H1 (cell line): ENCODE results near the gene YIPF3. TPM values are rescaled to one million over a fixed set of nuclear protein-coding genes. Genes with fewer than 3 reads are reported as not detected.

Experiments
- CTCF ChIA-PET: fragments of 300-600 bp; sonication (Branson Sonifier 250); formaldehyde crosslinking; loops from one replicate; lab custom pipeline; 2021; ENCODE audit not compliant: partially characterized antibody; lab: Charles Lee
- POLR2A ChIA-PET: fragments of 300-600 bp; sonication (Branson Sonifier 250); formaldehyde crosslinking; loops from one replicate; lab custom pipeline; 2021; ENCODE audit warnings: inconsistent platforms; ENCODE audit not compliant: partially characterized antibody; lab: Charles Lee
- DNase-seq, 2 experiments: peaks; one replicate each; pipeline versions ENCODE4 v3.0.0 to v3.0.0-alpha.2; 2010 to 2022; ENCODE audit warnings: low spot score in 2 of 2, low read depth in 1 of 2, mixed read lengths in 1 of 2
- FAIRE-seq: peaks from 2 replicates; lab custom pipeline; 2011; peaks lifted over from hg19 to GRCh38; lab: Jason Lieb, UNC
- H2AFZ ChIP-seq: 2 replicates; pipeline ENCODE4 v1.8.1; 2012; ENCODE audit warnings: low read length, inconsistent platforms
- H2AK5ac ChIP-seq: 2 replicates; pipeline ENCODE4 v1.6.1; 2013; ENCODE audit warnings: low read depth, low read length
- H2BK120ac ChIP-seq: replicated peaks from 2 replicates; pipeline ENCODE3; 2013; ENCODE audit warnings: low read depth, low read length, inconsistent platforms
- H2BK12ac ChIP-seq: 2 replicates; pipeline ENCODE4 v1.6.1; 2013; ENCODE audit warnings: low read depth, low read length
- H2BK15ac ChIP-seq: 2 replicates; pipeline ENCODE4 v1.6.1; 2013; ENCODE audit warnings: low read length
- H2BK20ac ChIP-seq: 2 replicates; pipeline ENCODE4 v1.6.1; 2013; ENCODE audit warnings: low read length
- H2BK5ac ChIP-seq: 2 replicates; pipeline ENCODE4 v1.6.1; 2013; ENCODE audit warnings: low read depth, low read length
- H3K14ac ChIP-seq: 2 replicates; pipeline ENCODE4 v1.6.1; 2013; ENCODE audit warnings: inconsistent platforms; ENCODE audit not compliant: insufficient read length
- H3K18ac ChIP-seq: 2 replicates; pipeline ENCODE4 v1.6.1; 2013; ENCODE audit warnings: low read length; ENCODE audit errors: extremely low read depth
- H3K23ac ChIP-seq: 2 replicates; pipeline ENCODE4 v1.6.1; 2013; ENCODE audit warnings: inconsistent platforms; ENCODE audit not compliant: insufficient read length
- H3K23me2 ChIP-seq: 2 replicates; pipeline ENCODE4 v1.6.1; 2013; ENCODE audit warnings: low read depth, low read length
- H3K27ac ChIP-seq: 2 replicates; pipeline ENCODE4 v1.6.1; 2011; ENCODE audit warnings: low read depth, low read length, inconsistent platforms
- H3K27me3 ChIP-seq, 4 experiments: replicated peaks in 1 of 4; 1 replicate in 1 of 4; 2 replicates in 3 of 4; pipeline versions ENCODE4 v1.6.1 to v1.8.1; 2011 to 2013; ENCODE audit warnings: low read length in 3 of 4, mild to moderate bottlenecking in 3 of 4, inconsistent platforms in 2 of 4, mixed read lengths in 2 of 4, moderate library complexity in 1 of 4; ENCODE audit not compliant: control insufficient read depth in 3 of 4, insufficient read depth in 3 of 4; ENCODE audit errors: extremely low read depth in 1 of 4
- H3K36me3 ChIP-seq, 4 experiments: 2 replicates each; pipeline versions ENCODE4 v1.6.1 to v1.8.1; 2011 to 2013; ENCODE audit warnings: mild to moderate bottlenecking in 4 of 4, low read length in 3 of 4, moderate library complexity in 2 of 4, control low read depth in 1 of 4, inconsistent platforms in 1 of 4; ENCODE audit not compliant: insufficient read depth in 4 of 4, control insufficient read depth in 2 of 4
- H3K4ac ChIP-seq: replicated peaks from 2 replicates; pipeline ENCODE3; 2013; ENCODE audit warnings: low read length, low read depth, mixed read lengths, inconsistent platforms; ENCODE audit not compliant: insufficient read length
- H3K4me1 ChIP-seq, 4 experiments: replicated peaks in 1 of 4; 1 replicate in 1 of 4; 2 replicates in 3 of 4; pipeline versions ENCODE4 v1.6.1 to v1.8.1; 2011 to 2013; ENCODE audit warnings: low read length in 3 of 4, inconsistent platforms in 2 of 4, mixed read lengths in 1 of 4; ENCODE audit not compliant: insufficient read depth in 4 of 4, control insufficient read depth in 3 of 4
- H3K4me2 ChIP-seq, 2 experiments: 2 replicates each; pipeline versions ENCODE4 v1.6.1 to v1.8.1; 2011 to 2013; ENCODE audit warnings: low read depth in 2 of 2, low read length in 2 of 2, control low read depth in 1 of 2, inconsistent platforms in 1 of 2, mild to moderate bottlenecking in 1 of 2; ENCODE audit not compliant: insufficient read depth in 1 of 2
- H3K4me3 ChIP-seq, 4 experiments: fragments of 200-600, 300-600 bp in 1 of 4; sonication (generic), shearing (Covaris generic), sonication (Bioruptor Twin) in 1 of 4; 2 replicates each; pipeline versions ENCODE4 v1.5.1 to v1.8.1; 2011 to 2016; ENCODE audit warnings: low read length in 4 of 4, low read depth in 3 of 4, control low read depth in 2 of 4, inconsistent platforms in 2 of 4, mild to moderate bottlenecking in 2 of 4, mixed read lengths in 1 of 4, moderate library complexity in 1 of 4; ENCODE audit not compliant: insufficient read depth in 2 of 4; ENCODE audit errors: extremely low read depth in 1 of 4
- H3K56ac ChIP-seq: replicated peaks from 2 replicates; pipeline ENCODE3; 2013; ENCODE audit warnings: low read depth, mild to moderate bottlenecking, mixed read lengths, low read length, inconsistent platforms; ENCODE audit not compliant: insufficient read length
- H3K79me1 ChIP-seq: 2 replicates; pipeline ENCODE4 v1.6.1; 2013; ENCODE audit warnings: low read depth, low read length, control low read depth
- H3K79me2 ChIP-seq, 2 experiments: 2 replicates each; pipeline versions ENCODE4 v1.6.1 to v1.8.1; 2012 to 2013; ENCODE audit warnings: low read length in 2 of 2, mild to moderate bottlenecking in 2 of 2, inconsistent platforms in 1 of 2; ENCODE audit not compliant: insufficient read depth in 2 of 2, control insufficient read depth in 1 of 2
- H3K9ac ChIP-seq, 4 experiments: replicated peaks in 1 of 4; 1 replicate in 1 of 4; 2 replicates in 3 of 4; pipeline versions ENCODE4 v1.6.1 to v1.8.1; 2011 to 2013; ENCODE audit warnings: low read depth in 3 of 4, low read length in 3 of 4, control low read depth in 2 of 4, mild to moderate bottlenecking in 2 of 4, moderate library complexity in 2 of 4, inconsistent platforms in 1 of 4; ENCODE audit errors: extremely low read depth in 1 of 4
- H3K9me3 ChIP-seq, 2 experiments: 2 replicates each; pipeline versions ENCODE4 v1.6.1 to v1.8.1; 2012 to 2013; ENCODE audit warnings: mild to moderate bottlenecking in 2 of 2, moderate library complexity in 2 of 2, control low read depth in 1 of 2, inconsistent platforms in 1 of 2, low read depth in 1 of 2, low read length in 1 of 2, mixed read lengths in 1 of 2; ENCODE audit not compliant: insufficient read depth in 2 of 2
- H4K20me1 ChIP-seq, 2 experiments: replicated peaks in 1 of 2; 2 replicates each; pipeline versions ENCODE3 to v1.8.1; 2011 to 2013; ENCODE audit warnings: inconsistent platforms in 2 of 2, low read length in 2 of 2, mild to moderate bottlenecking in 1 of 2; ENCODE audit not compliant: insufficient read depth in 2 of 2, control insufficient read depth in 1 of 2
- H4K5ac ChIP-seq: 2 replicates; pipeline ENCODE4 v1.6.1; 2013; ENCODE audit warnings: low read length, low read depth, mixed read lengths, inconsistent platforms; ENCODE audit not compliant: insufficient read length
- H4K8ac ChIP-seq: 2 replicates; pipeline ENCODE4 v1.8.0; 2013; ENCODE audit warnings: mild to moderate bottlenecking, moderate library complexity, low read length, inconsistent platforms; ENCODE audit not compliant: insufficient read depth; ENCODE audit errors: extremely low read depth
- H4K91ac ChIP-seq: replicated peaks from 2 replicates; pipeline ENCODE3; 2013; ENCODE audit warnings: low read length, mixed read lengths, inconsistent platforms; ENCODE audit not compliant: insufficient read length
- CBX5 ChIP-seq: fragments of 300-800, 300-1000 bp; sonication (generic); IDR thresholded peaks from 2 replicates; pipeline ENCODE4 v1.7.1; 2016; ENCODE audit warnings: antibody characterized with exemption, low read length, low read depth
- CBX8 ChIP-seq: fragments of 300-800, 300-1000 bp; sonication (generic); IDR thresholded peaks from 2 replicates; pipeline ENCODE4 v1.7.1; 2016; ENCODE audit warnings: low read depth, low read length, borderline replicate concordance
- PHF8 ChIP-seq: fragments of 200-600 bp; sonication (generic); conservative IDR thresholded peaks from 2 replicates; pipeline ENCODE4 v1.7.1; 2012; ENCODE audit warnings: low read depth, mild to moderate bottlenecking, inconsistent platforms, low read length, moderate library complexity
- RFX5 ChIP-seq: IDR thresholded peaks from 2 replicates; pipeline ENCODE4 v1.6.1; 2011; ENCODE audit warnings: low read depth, low read length, improper control_type of control experiment, borderline replicate concordance
- RXRA ChIP-seq: IDR thresholded peaks from 2 replicates; pipeline ENCODE4 v1.6.1; 2011; ENCODE audit warnings: low read depth, mild to moderate bottlenecking, low read length, moderate library complexity; ENCODE audit not compliant: insufficient read depth
- SIX5 ChIP-seq: IDR thresholded peaks from 2 replicates; pipeline ENCODE4 v1.6.1; 2011; ENCODE audit warnings: mild to moderate bottlenecking, low read depth, low read length
- SP4 ChIP-seq: IDR thresholded peaks from 2 replicates; pipeline ENCODE4 v1.6.1; 2012; ENCODE audit warnings: low read length, inconsistent platforms
- SRF ChIP-seq: IDR thresholded peaks from 2 replicates; pipeline ENCODE4 v1.6.1; 2011; ENCODE audit warnings: mild to moderate bottlenecking, low read depth, low read length, moderate library complexity
- YY1 ChIP-seq: IDR thresholded peaks from 2 replicates; pipeline ENCODE4 v1.6.1; 2011; ENCODE audit warnings: low read depth, mild to moderate bottlenecking, low read length
- WGBS, 2 experiments: shearing (Covaris generic) in 1 of 2; methylation state at CpG; one replicate each; pipeline versions ENCODE4 v1.1.6 to v1.1.7; 2013 to 2015; ENCODE audit warnings: low lambda C conversion rate in 2 of 2, mixed read lengths in 2 of 2, inconsistent platforms in 1 of 2, low coverage in 1 of 2, missing lambda C conversion rate in 1 of 2; ENCODE audit not compliant: insufficient replicate concordance in 2 of 2, insufficient coverage in 1 of 2, insufficient read length in 1 of 2; ENCODE audit errors: extremely low coverage in 1 of 2, missing lambda C conversion rate in 1 of 2; 5-methylcytosine and 5-hydroxymethylcytosine counted together
- polyA plus RNA-seq, 7 experiments: library from polyadenylated mRNA; depleted of rRNA in 3 of 7; stranded (reverse) in 5 of 7; unstranded in 2 of 7; fragments of >200 nt in 5 of 7; fragments of 200-250 nt in 2 of 7; gene quantifications; 1 replicate in 5 of 7; 2 replicates in 1 of 7; 4 replicates in 1 of 7; pipeline versions ENCODE4 v1.2.1 to v1.2.3, GENCODE V29; 2011 to 2013; ENCODE audit warnings: missing spikeins in 2 of 7, mixed read lengths in 2 of 7
- total RNA-seq: library from RNA; stranded (reverse); fragmentation: NEBNext Ultra II Directional; extraction: Animal tissue kit (Norgen Biotek cat#: 25700); gene quantifications from 2 replicates; pipeline ENCODE4 v1.2.1, GENCODE V29; 2021
- TF ChIP-seq, protein P1 (sequence below): IDR thresholded peaks from 2 replicates; pipeline ENCODE4 v1.6.1; 2011; ENCODE audit warnings: low read length, improper control_type of control experiment
- TF ChIP-seq, protein P2 (sequence below): IDR thresholded peaks from 2 replicates; pipeline ENCODE4 v1.6.1; 2012; ENCODE audit warnings: inconsistent platforms

The YIPF3 gene
- total and polyA plus RNA-seq, 2 of the 8 experiments (the other 6 are each of a cell fraction or from before 2014, with no cell fraction given) = 77.2 to 225 TPM

DNA sequence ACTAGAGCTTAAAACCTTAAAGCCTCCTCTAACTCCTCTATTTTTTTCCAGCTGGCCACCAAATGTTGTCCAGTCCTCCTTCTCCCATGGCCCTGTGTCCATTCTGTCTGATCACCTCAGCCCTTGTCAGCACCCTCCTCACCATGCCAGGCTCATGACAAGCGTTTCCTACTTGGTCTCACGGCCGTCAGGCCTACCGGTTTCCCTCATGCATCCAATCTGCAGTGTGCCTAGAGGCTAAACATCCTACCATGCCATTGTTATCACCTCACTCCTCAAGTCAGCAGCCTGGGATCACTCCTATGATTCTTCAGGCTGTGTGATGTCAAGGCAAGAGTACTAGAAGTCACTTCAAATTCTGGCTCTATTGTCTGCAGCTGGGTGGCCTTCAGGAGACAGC, 49.0 kb downstream of the YIPF3 start:
- CTCF ChIA-PET = interaction anchor here (0.6 to 32.9 kb wide), 5 partner anchors 10 to 79 kb away, joined by 3 to 536 read pairs (median 4); partner anchors contain the start of gene LRRC73
- FAIRE-seq = no peak
- TF ChIP-seq CBX8 = no peak
- TF ChIP-seq RXRA = no peak
- no peak for TF ChIP-seq SP4
- TF ChIP-seq SIX5 = no peak
- no peak for TF ChIP-seq PHF8
- no peak for TF ChIP-seq CBX5
- TF ChIP-seq SRF = no peak
- TF ChIP-seq YY1 = no peak
- TF ChIP-seq RFX5 = no peak
- TF ChIP-seq, protein P1, sequence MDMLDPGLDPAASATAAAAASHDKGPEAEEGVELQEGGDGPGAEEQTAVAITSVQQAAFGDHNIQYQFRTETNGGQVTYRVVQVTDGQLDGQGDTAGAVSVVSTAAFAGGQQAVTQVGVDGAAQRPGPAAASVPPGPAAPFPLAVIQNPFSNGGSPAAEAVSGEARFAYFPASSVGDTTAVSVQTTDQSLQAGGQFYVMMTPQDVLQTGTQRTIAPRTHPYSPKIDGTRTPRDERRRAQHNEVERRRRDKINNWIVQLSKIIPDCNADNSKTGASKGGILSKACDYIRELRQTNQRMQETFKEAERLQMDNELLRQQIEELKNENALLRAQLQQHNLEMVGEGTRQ = no peak
- TF ChIP-seq, protein P2, sequence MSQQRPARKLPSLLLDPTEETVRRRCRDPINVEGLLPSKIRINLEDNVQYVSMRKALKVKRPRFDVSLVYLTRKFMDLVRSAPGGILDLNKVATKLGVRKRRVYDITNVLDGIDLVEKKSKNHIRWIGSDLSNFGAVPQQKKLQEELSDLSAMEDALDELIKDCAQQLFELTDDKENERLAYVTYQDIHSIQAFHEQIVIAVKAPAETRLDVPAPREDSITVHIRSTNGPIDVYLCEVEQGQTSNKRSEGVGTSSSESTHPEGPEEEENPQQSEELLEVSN = no peak

More for the DNA sequence above, 49.0 kb downstream of the YIPF3 start:
- H3K27me3 ChIP-seq = no peaks in the 10 kb centered on the region
- no peak overlapping the region for H4K8ac ChIP-seq
- no peak overlapping the region for H2BK20ac ChIP-seq
- H3K4me2 ChIP-seq = no peak overlapping the region
- H3K9me3 ChIP-seq = no peaks in the 10 kb centered on the region
- no peak overlapping the region for H2AK5ac ChIP-seq
- no peaks in the 10 kb centered on the region for H3K36me3 ChIP-seq
- H2BK120ac ChIP-seq = no peak overlapping the region
- no peak for DNase-seq
- no peaks in the 10 kb centered on the region for H3K79me2 ChIP-seq
- H2AFZ ChIP-seq = no peak overlapping the region
- H3K56ac ChIP-seq = no peak overlapping the region
- H4K5ac ChIP-seq = no peak overlapping the region
- H4K20me1 ChIP-seq = no peaks in the 10 kb centered on the region
- WGBS, 2 experiments = 88% methylated on average over 4 of the region's 4 CpGs; no CpG with 5 or more reads in 1 of the 2 experiments
- no peak overlapping the region for H3K18ac ChIP-seq
- H2BK15ac ChIP-seq = no peak overlapping the region
- no peak overlapping the region for H4K91ac ChIP-seq
- H2BK12ac ChIP-seq = no peak overlapping the region
- H3K4me1 ChIP-seq = peaks cover 0 to 8% (median 5%) of the 10 kb centered on the region in 4 experiments; a peak in 4 of 7 replicates
- POLR2A ChIA-PET = interaction anchor here (0.6 to 1.5 kb wide), 3 partner anchors 9 to 184 kb away, joined by 4 to 5 read pairs (median 4); partner anchors contain the start of gene TJAP1
- H2BK5ac ChIP-seq = no peak overlapping the region
- H3K23ac ChIP-seq = no peak overlapping the region
- H3K4ac ChIP-seq = no peak overlapping the region
- no peaks in the 10 kb centered on the region for H3K79me1 ChIP-seq
- H3K4me3 ChIP-seq = no peak overlapping the region
- H3K23me2 ChIP-seq = no peaks in the 10 kb centered on the region
- no peak overlapping the region for H3K27ac ChIP-seq
- no peak overlapping the region for H3K9ac ChIP-seq
- H3K14ac ChIP-seq = no peak overlapping the region
